Tibial nerve (tissue), 4 donors: ENCODE measurements around the gene ARHGEF17.

Experiments
- EP300 ChIP-seq, 2 donors: sonication (generic); formaldehyde crosslinking; IDR thresholded peaks; one replicate each; pipeline ENCODE4 v1.6.1; 2017; ENCODE audit warnings: antibody characterized with exemption in 2 of 2, mild to moderate bottlenecking in 1 of 2
- POLR2A ChIP-seq, 2 donors: fragments of 450-650 bp; IDR thresholded peaks; one replicate each; pipeline ENCODE4 v1.6.1; 2017; ENCODE audit warnings: antibody characterized with exemption in 2 of 2, mild to moderate bottlenecking in 2 of 2, moderate library complexity in 2 of 2
- TF ChIP-seq, protein P1 (sequence below), 5 experiments: fragments of 200-600 bp in 3 of 5; fragments of 450-650 bp in 2 of 5; sonication (generic) in 3 of 5; IDR thresholded peaks; one replicate each; pipeline ENCODE4 v1.5.1; 2016 to 2019; ENCODE audit warnings: antibody characterized with exemption in 5 of 5, mild to moderate bottlenecking in 3 of 5, moderate library complexity in 2 of 5

DNA sequence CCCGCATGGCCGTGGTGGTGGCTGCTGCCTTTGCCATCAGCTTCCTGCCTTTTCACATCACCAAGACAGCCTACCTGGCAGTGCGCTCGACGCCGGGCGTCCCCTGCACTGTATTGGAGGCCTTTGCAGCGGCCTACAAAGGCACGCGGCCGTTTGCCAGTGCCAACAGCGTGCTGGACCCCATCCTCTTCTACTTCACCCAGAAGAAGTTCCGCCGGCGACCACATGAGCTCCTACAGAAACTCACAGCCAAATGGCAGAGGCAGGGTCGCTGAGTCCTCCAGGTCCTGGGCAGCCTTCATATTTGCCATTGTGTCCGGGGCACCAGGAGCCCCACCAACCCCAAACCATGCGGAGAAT is 10.9 kb upstream of the ARHGEF17 start:
- TF ChIP-seq, protein P1, sequence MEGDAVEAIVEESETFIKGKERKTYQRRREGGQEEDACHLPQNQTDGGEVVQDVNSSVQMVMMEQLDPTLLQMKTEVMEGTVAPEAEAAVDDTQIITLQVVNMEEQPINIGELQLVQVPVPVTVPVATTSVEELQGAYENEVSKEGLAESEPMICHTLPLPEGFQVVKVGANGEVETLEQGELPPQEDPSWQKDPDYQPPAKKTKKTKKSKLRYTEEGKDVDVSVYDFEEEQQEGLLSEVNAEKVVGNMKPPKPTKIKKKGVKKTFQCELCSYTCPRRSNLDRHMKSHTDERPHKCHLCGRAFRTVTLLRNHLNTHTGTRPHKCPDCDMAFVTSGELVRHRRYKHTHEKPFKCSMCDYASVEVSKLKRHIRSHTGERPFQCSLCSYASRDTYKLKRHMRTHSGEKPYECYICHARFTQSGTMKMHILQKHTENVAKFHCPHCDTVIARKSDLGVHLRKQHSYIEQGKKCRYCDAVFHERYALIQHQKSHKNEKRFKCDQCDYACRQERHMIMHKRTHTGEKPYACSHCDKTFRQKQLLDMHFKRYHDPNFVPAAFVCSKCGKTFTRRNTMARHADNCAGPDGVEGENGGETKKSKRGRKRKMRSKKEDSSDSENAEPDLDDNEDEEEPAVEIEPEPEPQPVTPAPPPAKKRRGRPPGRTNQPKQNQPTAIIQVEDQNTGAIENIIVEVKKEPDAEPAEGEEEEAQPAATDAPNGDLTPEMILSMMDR (IDR thresholded peaks at IDR 0.05), result no peak
- TF ChIP-seq POLR2A (IDR thresholded peaks at IDR 0.05), result no peak
- no peak for TF ChIP-seq EP300 (IDR thresholded peaks at IDR 0.05)
